HT1080 (cell line): ENCODE measurements around the gene AFG3L2. TPM values are rescaled to one million over a fixed set of nuclear protein-coding genes. Genes with fewer than 3 reads are reported as not detected.

Source experiments
- DNase-seq: peaks from one replicate; pipeline ENCODE4 v3.0.0-alpha.2; 2015; ENCODE audit warnings: low read depth
- total RNA-seq: library from RNA; depleted of rRNA; stranded (reverse); fragments of >200 nt; shearing (Covaris generic); gene quantifications from 2 replicates; pipeline ENCODE4 v1.2.3, GENCODE V29; 2014

The AFG3L2 gene
- total RNA-seq, 1 experiment from 2014 or later, result 71.5 TPM

DNA sequence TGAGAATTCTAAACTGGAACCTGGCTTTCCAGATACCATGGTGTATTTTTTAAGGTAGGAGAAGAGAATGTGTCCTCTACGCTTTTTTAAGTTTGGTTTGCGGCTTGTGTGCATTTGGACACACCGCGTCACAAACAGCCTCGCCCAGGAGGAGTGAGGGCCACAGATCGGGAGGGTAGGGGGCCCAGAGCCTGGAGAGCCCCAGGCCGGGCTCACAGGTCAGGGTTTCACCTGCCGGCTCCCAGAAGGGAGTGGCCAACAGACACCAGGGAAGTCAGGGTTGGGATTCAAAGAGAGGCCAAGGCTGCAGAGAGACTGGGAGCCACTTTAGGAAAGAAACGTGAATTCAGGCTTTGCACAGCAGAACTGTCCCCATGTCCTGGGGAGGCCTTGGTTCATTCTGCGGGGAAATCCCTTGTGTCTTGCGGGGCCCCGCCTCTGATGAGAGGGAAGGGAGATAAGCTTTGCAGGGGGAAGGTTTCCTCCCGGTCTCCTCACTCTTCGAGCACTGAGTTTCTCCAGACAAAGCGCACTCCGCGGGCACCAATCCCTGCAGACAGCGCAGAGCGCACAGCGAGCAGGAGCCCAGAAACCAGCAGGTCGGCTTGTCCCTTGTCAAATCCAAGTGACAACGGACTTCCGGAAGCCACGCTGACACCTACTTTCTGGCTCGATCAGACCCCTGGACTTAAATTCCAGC is 70.9 kb downstream of the AFG3L2 start:
- no peak for DNase-seq

DNA sequence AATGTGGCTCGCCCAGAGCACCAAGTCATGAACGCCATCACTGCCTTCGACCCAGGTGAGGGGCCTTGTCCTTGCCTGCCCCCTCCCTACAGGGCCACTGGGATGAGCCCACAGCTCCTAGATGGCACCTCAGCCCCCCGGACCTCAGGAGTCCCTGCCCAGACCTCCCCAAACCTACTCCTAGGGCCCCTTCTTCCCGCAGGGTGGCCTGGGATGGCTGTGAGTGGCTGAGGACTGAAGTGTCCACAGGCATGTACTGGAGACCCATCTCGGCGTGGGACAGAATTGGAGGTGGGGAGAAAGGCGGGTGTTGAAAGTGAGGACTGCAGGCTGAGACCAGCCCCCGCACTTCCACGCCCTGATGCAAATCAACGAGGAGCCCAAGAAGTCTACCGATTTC is 71.8 kb downstream of the AFG3L2 start:
- DNase-seq, result no peak

DNA sequence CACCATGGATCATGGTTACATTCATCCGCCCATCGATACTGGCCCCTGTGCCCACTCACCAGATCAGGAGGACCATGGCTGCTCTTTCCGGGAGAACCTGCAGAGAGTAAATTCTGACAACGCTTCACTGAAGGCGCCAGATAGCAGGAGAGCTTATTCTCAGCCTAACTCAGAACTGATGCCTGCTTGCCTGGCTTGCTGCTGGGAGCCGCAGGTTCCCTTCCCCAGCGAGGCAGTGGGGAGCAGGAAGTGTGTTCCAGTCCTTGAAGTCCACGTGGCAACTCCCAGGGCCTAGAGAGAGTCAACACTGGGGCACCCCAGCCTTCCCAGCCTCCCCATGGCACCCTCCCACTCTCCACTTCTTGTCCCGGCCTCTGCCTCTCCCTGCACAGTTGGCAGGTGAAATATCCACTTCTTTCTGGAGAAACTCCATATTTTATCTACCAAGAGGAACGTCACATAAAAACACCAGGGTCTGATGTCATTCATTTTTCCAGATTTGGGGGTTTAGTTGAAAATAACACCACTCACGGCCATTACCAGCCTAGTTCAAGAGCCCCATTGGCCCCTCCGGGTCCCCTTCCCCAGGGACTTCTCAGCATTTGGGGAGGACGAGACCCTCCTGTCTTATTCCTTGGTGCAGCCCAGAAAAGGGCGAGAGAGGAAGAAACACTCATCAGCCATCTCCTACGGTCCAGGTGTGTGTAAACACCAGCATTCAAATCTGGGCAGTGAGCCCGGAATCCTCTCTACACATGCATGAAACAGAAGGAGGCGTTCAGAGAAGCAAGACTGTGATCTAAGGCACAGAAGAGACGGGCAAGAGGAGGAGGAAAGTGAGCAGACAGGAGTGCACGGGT is 72.4 kb downstream of the AFG3L2 start:
- DNase-seq, result peak; percentile 29

DNA sequence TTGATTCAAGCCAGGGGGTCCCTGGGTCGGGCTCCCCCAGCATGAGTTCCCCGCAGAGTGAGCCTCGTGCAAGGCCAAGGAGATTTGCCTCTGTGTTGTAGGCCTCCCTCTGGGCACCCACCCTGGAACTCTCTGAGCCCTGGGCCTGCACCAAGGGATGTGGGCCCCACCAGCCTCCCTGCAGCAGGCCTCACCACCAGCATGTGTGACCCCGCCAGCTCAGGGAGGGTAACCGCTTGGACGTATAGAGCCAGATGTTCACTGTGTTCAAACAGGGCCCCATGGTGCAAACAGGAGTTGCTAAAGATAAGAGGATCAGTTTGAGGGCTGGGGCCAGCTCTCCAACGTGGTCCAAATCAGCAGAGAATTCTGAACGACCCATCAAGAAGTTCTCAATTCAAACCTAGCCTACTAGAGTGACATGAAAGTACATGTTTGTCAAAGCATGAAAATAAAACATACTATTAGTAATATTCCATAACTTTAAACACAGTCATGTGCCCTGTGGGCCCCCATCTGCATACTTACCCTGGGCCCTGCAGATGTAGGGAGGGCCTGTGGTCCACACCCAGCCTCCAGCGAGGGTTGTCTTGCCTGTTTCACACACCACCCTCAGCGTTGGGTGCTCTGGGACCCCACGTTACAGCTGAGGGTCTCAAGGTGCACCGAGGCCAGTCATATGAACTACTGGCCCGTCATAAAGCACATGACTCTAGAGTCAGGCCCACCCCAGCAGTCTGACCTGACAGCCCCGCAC is 74.5 kb downstream of the AFG3L2 start:
- DNase-seq, result no peak

DNA sequence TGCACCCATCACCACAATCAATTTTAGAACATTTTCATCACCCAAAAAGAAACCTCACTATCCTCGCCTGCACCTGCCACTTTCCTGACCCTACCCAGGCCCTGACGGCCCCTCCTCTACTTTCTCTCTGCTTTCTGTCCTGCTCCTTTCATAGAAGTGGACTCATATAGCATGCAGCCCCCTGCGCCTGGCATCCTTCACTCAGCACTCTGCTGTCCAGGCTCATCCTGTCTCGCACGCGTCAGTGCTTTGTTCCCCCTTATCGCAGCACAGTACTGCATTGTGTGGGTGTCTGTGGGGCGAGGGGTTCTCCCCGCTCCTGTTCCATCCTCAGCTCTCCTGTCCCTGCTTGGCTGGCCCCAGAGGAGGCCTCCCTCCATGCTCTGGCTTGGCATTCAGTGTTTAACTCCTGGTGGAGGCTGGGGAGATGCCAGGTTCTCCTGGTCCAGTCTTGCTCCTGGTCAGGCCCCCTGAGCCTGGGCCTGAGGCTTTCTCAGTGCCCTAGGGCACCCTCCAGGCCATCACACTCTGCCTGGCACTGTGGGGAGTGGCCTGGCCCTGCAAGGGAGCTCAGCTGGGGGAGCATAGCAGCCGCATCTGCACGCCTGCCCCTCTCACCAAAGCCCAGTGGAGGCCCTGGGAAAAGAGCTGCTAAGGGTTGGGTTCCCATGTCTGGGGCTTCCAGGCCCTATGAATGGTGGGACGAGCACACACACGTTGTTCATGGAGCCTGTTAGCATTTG is 75.6 kb downstream of the AFG3L2 start:
- DNase-seq, result no peak

DNA sequence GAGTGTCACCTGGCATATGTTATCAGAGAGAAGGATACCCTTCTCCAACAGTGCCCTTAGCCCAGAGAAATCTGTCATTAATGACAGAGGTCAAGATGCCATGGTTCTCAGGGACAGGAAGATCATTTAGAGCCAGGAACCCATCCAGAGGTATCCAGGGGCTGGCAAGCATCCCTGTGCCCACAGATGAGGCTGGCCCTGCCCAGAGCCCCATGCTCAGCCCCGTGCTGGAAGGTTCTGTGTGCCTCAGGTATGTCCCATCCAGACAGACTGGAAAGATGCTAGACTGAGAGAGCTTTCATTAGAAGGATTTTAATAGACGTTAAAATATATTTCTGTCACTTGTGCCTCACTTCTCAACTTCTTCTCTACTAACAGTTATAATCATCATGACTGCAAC is 77.2 kb downstream of the AFG3L2 start:
- DNase-seq, result no peak

DNA sequence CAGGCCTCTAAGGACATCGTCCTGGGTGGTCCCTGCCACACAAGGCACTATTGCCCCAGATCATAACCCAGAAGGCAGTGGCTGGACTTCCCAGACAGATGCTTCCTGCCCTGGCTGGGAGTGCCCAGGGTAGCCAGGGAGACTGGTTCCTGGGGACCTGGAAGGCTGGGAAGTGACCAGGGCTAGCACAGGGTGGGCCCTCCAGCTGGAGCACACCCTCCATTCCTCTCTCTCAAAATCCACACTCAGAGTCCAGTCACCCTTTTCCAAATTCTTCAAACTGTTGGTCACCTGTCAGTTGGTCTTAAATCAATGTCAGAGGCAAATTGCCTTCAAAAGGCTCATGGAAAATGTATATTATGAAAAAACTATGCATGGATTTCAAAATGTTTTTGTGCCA is 80.6 kb downstream of the AFG3L2 start:
- no peak for DNase-seq

DNA sequence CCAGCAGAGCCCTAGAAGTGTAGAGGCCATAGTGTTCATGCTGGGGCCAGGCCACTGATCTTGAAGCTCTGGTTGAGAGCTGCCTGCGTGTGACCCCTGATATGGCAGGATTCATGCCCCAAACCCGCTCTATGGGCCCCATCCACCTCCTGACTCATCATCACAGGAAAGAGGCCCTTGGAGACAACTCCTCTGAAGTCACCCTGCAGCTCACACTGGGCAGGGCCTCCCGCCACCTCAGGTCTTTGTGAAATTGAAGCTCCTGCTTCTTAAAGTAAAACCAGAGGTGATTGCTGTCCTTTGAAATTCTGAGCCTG is 81.0 kb downstream of the AFG3L2 start:
- DNase-seq, result peak; percentile 90

DNA sequence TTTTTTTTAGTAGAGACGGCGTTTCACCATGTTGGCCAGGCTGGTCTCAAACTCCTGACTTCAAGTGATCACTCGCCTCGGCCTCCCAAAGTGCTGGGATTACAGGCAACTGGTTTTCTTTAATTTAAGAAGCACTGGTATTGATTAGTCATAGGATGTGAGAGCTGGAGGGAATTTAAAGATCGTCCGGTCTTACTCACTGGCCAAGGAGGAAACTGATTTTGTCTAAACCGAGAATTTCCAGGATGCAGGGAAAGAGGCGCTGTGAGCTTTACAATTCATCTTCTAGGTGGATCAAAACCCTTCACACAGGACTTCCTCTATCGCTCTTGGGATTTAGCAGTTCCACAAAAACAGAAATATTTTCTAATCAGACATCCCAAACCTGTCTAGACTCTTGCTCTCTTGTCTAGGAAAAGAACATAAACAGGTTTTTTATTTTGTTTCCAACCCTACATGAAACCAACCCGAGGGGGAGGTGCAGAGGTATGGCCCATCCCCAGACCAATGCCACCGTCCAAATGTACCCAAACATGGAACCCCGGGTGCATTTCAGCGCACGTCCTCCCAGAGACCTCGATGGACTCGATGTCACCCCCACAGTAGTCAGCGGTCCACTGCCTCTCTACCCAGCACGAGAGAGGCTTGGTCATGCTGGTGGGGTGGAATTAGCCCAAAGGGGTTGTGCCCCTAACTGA is 81.5 kb downstream of the AFG3L2 start:
- DNase-seq, result peak; percentile 95

DNA sequence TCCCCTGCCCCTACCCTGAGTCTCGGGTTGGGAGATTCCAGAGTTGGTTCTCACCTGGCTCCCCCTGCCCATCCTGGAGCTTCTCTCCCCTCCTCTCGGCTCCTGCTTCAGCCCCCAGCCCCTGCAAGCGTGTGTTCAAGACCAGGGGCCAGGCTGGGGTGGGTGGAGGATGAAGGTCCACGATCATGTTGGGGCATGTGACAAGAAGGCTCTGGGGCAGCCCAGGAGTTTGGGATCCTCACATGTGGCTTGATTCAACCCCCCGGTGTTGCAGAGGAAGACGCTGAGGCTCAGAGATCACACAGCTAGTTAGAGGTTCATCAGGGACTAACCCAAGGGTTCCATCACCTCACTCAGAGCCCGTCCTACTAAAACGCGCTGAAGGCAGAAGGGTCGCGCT is 83.2 kb downstream of the AFG3L2 start:
- no peak for DNase-seq

DNA sequence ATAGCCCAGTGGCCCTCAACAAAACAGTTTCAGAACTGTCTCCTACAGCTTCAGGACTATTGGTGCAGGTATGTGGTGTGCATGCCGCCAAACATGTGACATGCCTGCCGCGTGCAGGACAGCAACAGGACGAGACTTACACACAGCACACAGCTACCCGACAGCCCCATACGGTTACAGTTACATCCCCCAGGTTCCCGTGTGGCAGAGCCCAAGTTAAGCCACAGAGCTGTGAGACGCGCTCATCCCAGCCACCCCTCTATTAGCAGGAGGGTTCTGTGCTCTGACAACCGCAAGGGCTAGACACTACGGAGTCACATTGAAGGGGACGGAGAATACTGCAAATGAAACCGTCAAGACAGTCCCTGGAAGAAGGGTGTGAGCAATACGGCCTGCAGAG is 85.3 kb downstream of the AFG3L2 start:
- DNase-seq, result no peak

DNA sequence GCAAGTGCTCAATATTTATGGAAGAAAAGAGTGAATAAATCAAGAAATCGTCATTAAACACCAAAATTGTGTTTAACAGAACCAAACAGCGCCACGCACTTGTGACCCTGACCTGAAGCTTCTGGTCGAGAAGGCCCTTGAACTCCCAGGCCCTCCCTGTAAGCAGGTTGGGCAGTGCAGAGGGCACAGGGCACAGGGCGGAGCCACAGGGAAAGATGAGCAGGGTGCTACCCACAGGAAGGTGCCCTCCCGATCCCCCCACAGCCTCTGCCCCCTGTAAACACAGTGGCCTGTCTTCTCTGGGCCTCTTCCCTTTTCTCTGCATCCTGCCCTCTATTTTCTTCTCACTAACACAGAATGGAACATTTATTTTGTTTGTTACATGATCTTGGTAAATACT is 85.9 kb downstream of the AFG3L2 start:
- DNase-seq, result no peak

DNA sequence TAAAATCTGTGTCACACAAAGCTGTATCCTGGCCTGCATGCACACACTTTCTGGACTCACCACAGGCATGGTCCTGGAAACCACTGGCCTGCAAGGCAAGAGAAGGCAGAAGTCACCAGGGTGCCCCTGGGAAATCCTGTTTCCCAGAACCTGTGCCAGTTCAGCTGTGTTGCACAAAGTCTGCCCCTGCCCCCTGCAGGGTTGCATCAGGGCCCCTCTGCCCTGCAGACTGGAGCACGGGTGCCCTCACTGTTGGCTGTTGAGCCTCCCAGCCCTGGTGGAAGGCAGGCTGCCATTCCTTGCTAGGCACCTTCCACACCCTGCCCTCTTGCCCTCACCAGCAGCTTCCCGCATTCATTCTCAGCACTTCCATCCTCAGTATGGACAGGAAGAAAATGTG is 86.9 kb downstream of the AFG3L2 start:
- no peak for DNase-seq

DNA sequence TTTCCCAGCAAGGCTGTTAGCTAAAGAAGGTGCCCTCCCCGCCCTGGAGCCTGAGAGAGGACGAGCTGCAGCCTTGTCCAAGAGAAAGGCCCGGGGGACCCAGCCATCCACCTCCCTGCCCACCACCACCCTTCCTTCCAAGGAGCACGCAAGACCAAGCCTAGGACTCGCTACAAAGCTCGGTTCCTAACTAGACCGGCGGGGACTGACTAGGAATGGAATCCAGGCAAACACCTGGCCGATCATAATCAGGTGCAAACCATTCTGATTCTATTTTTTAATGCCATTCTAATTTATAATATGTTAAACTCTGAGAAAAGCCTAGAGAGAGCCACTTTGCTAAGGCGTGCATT is 88.6 kb downstream of the AFG3L2 start:
- DNase-seq, result no peak

DNA sequence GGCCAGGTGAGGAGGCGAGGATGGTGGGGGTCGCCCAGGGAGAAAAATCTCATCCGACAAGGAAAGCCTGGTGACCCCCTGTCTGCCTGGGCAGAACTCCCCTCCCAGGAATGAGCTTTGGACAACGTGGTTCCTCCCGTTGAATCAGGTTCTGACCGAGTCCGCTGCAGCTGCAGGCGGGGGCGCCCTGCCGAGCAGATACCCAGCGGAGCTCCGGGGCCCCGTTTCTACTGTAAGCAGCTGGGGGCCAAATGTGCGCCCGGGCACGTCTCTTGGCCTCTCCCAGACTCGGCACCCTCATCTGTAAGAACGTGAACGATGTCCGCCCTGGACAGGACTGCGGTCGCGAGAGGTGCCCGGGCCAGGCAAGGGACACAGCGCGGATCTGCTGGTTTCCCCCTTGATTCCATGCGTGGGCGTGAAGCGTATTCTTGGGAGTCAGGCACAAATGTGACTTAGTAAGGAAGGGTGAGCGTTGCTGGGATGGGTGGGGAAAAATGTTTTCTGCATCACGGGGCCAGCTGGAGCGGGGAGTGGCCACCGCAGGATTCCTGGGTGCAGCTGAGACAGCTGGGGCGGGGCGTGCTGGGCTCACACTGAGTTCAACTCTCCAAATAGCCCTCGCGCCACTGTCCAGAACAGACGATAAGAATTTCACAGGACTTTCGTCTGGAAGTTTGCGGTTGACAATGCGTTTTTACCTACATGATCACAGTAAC is 89.2 kb downstream of the AFG3L2 start:
- no peak for DNase-seq

DNA sequence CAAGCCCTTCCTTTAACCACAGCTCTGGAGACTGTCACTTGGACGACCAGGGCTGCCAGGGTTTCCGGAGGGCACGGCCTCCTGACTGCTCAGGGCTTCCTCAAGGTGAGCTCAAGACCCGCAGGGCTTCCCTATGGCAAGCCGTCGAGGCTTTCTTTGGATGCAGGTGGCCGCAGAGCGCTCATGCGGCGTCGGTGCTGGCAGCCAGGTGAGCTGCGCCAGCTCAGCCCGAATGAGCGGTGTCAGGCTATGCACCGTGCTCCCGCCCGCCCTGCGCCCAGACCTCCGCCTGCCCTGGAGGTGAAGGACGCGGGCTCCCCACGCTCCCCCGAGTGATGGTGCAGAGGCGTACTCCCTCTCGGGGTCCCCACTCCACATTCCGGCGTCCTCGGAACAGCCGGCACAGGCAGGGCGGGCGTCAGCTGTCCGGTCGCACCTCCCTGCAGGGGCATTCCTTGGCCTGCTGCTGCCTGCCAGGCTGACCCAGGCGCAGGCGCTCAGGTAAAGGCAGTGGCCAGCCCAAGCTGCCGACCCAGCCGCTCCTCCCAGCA is 89.8 kb downstream of the AFG3L2 start:
- DNase-seq, result no peak

DNA sequence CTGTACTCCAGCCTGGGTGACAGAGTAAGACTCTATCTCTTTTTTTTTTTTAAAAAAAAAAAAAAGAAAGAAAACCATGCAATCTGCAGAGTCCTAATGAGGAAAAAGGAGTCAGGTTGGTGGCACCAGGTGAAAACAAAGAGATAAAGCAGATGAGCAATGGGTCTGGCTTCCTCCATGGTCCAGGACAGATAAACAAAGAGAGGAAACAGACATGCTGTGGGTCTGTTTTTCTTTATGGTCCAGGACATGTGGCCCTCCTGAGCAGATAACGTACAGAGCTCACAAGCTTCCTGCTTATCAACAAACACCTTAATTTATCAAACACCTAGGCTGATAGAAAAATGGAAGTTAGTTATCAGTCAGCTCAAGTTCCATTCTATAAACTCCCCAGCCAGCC is 93.4 kb downstream of the AFG3L2 start:
- DNase-seq, result no peak

DNA sequence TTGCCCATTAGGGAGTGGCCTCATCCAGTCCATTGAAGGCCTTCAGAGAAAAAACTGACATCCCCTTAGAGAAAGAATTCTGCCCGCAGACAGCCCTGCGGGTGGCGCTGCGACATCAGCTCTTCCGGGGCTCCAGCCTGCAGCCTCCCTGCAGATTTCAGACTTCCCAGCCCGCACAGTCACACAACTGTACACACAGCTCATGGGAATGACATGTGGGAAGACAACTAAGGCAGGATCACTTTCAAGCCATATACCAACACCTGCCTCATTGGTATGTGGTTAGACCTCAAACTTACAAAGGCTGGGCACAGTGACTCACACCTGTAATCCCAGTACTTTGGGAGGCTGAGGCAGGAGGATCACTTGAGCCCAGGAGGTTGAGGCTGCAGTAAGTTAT is 93.8 kb downstream of the AFG3L2 start:
- peak; percentile 74 for DNase-seq

DNA sequence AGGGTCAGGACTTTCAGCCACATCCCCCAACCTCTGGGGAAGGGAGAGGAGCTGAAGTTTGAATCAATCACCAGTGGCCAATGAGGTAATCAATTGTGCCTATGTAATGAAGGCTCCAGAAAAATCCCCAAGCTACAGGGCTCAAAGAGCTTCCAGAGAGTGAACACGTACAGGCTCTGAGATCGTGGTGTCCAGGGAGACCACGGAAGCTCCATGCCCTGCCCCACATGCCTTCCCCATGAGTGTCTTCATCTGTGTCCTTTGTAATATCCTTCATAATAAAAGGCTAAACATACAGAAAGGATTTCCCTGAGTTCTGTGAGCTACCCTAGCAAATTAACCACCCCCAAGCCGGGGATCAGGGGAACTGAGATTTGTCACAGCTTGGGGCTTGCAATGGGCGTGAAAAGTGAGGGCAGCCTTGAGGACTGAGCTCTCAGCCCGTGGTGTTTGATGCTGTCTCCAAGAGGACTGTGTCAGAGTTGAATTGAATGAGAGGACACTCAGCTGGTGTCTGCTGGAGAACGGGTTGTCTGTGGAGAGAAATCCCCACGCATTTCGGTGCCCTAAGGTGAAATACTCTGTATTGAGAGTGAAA is 94.5 kb downstream of the AFG3L2 start:
- peak; percentile 82 for DNase-seq

DNA sequence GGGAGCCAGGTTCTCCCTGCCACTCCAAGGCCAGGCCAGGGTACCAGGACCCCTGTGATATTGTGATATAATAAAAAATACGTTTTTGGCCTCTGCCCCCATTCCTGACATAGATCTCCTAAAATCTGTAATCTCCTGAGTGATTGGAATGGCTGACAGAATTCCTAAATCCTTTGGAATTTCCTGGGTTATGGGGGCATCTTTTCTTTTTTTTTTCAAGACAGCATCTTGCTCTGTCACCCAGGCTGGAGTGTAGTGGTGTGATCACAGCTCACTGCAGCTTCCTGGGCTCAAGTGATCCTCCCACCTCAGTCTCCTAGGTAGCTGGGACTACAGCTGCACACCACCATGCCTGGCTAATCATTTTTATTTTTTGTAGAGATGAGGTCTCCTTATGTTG is 95.2 kb downstream of the AFG3L2 start:
- peak; percentile 55 for DNase-seq
